ENCODE results near the gene KHDC1L. TPM values are rescaled to one million over a fixed set of nuclear protein-coding genes. Genes with fewer than 3 reads are reported as not detected.
"Not testable (repeated sequence)": the region's sequence is repeated elsewhere in the genome, so short reads cannot be mapped to it uniquely, and the experiment has no call there.

The KHDC1L gene
- not detected for polyA plus RNA-seq (2012; ENCODE audit: insufficient read depth, insufficient read length)

- no peak for DNase-seq (ENCODE audit: low read depth, low spot score)
- no peak within 1 kb of the TSS for H3K4me3 ChIP-seq (ENCODE audit: low read length)
Observed at GRCh38 chr6:73225396-73225795, at the start of gene KHDC1L. TSS of gene KHDC1L (minus strand) at chr6:73225496. CDS start at chr6:73225408, 88 bp downstream.

GRCh38 chr6:73269296-73269695 lies 44.0 kb upstream of the KHDC1L start:
- DNase-seq (ENCODE audit: low read depth, low spot score) = not testable (repeated sequence)

GRCh38 chr6:73268896-73269295 lies 43.6 kb upstream of the KHDC1L start:
- not testable (repeated sequence) for H3K4me3 ChIP-seq (ENCODE audit: low read length); DNase-seq (ENCODE audit: low read depth, low spot score)

More at GRCh38 chr6:73269296-73269695, 44.0 kb upstream of the KHDC1L start:
- H3K4me3 ChIP-seq (ENCODE audit: low read length) = not testable (repeated sequence)

GRCh38 chr6:73264446-73264845 lies 39.1 kb upstream of the KHDC1L start:
- no peak overlapping the region for H3K4me3 ChIP-seq (ENCODE audit: low read length)
- no peak for DNase-seq (ENCODE audit: low read depth, low spot score)

GRCh38 chr6:73263570-73263909 lies 38.2 kb upstream of the KHDC1L start:
- H3K4me3 ChIP-seq (ENCODE audit: low read length) = peak overlapping the region; percentile 90
- DNase-seq (ENCODE audit: low read depth, low spot score) = no peak

- DNase-seq (ENCODE audit: low read depth, low spot score) = peak; percentile 65
- peak within 1 kb of the TSS; percentile 90 for H3K4me3 ChIP-seq (ENCODE audit: low read length)
Observed at GRCh38 chr6:73262671-73263569, 37.6 kb upstream of the KHDC1L start, which contains the start of gene KHDC1. TSS of gene KHDC1 (minus strand) at chr6:73263196. CDS start at chr6:73242517, 20,679 bp downstream.

- H3K4me3 ChIP-seq (ENCODE audit: low read length) = no peak overlapping the region
- no peak for DNase-seq (ENCODE audit: low read depth, low spot score)
Observed at GRCh38 chr6:73258721-73259120, 33.4 kb upstream of the KHDC1L start.

GRCh38 chr6:73254323-73254722 lies 29.0 kb upstream of the KHDC1L start:
- not testable (repeated sequence) for DNase-seq (ENCODE audit: low read depth, low spot score); H3K4me3 ChIP-seq (ENCODE audit: low read length)

- H3K4me3 ChIP-seq (ENCODE audit: low read length) = no peak overlapping the region
- no peak for DNase-seq (ENCODE audit: low read depth, low spot score)
Observed at GRCh38 chr6:73252703-73253102, 27.4 kb upstream of the KHDC1L start.

- H3K4me3 ChIP-seq (ENCODE audit: low read length) = no peak overlapping the region
- no peak for DNase-seq (ENCODE audit: low read depth, low spot score)
Observed at GRCh38 chr6:73250016-73250415, 24.7 kb upstream of the KHDC1L start.

GRCh38 chr6:73248192-73248903 lies 23.1 kb upstream of the KHDC1L start:
- H3K4me3 ChIP-seq (ENCODE audit: low read length) = no peak overlapping the region
- no peak for DNase-seq (ENCODE audit: low read depth, low spot score)

GRCh38 chr6:73242001-73242400 lies 16.7 kb upstream of the KHDC1L start:
- H3K4me3 ChIP-seq (ENCODE audit: low read length) = no peak overlapping the region
- DNase-seq (ENCODE audit: low read depth, low spot score) = no peak

GRCh38 chr6:73240730-73241129 lies 15.4 kb upstream of the KHDC1L start:
- no peak overlapping the region for H3K4me3 ChIP-seq (ENCODE audit: low read length)
- DNase-seq (ENCODE audit: low read depth, low spot score) = no peak

- no peak overlapping the region for H3K4me3 ChIP-seq (ENCODE audit: low read length)
- no peak for DNase-seq (ENCODE audit: low read depth, low spot score)
Observed at GRCh38 chr6:73236144-73236750, 11.0 kb upstream of the KHDC1L start.

GRCh38 chr6:73234733-73235132 lies 9.4 kb upstream of the KHDC1L start:
- H3K4me3 ChIP-seq (ENCODE audit: low read length) = no peak overlapping the region
- no peak for DNase-seq (ENCODE audit: low read depth, low spot score)

- not testable (repeated sequence) for DNase-seq (ENCODE audit: low read depth, low spot score); H3K4me3 ChIP-seq (ENCODE audit: low read length)
Observed at GRCh38 chr6:73233971-73234370, 8.7 kb upstream of the KHDC1L start.

- H3K4me3 ChIP-seq (ENCODE audit: low read length) = no peak overlapping the region
- no peak for DNase-seq (ENCODE audit: low read depth, low spot score)
Observed at GRCh38 chr6:73233048-73233447, 7.8 kb upstream of the KHDC1L start.

- no peak overlapping the region for H3K4me3 ChIP-seq (ENCODE audit: low read length)
- DNase-seq (ENCODE audit: low read depth, low spot score) = no peak
Observed at GRCh38 chr6:73231986-73232391, 6.7 kb upstream of the KHDC1L start.

- no peak overlapping the region for H3K4me3 ChIP-seq (ENCODE audit: low read length)
- DNase-seq (ENCODE audit: low read depth, low spot score) = no peak
Observed at GRCh38 chr6:73227606-73228255, 2.4 kb upstream of the KHDC1L start.
